SIG-M5 treated with dmso at 0.1 percent for 504 hours (cell line): ENCODE measurements around the gene ALG10.
"Not testable (repeated sequence)": the region's sequence is repeated elsewhere in the genome, so short reads cannot be mapped to it uniquely, and the experiment has no call there.

ENCODE experiments used
- DNase-seq: peaks from one replicate; lab custom pipeline; 2025; ENCODE audit not compliant: unreplicated experiment; lab: John Stamatoyannopoulos, UW

The ALG10 gene

GRCh38 chr12:34022079-34022830, at the start of gene ALG10:
Gene ALG10, plus strand, starts transcription at chr12:34022496. Its CDS starts 104 bp downstream, at chr12:34022600.
- DNase-seq, result peak; percentile 96

GRCh38 chr12:33972884-33973283, 49.4 kb upstream of the ALG10 start:
- not testable (repeated sequence) for DNase-seq

- no peak for DNase-seq
These were observed 44.4 kb upstream of the ALG10 start for GRCh38 chr12:33977887-33978286.

GRCh38 chr12:33988197-33988805, 34.0 kb upstream of the ALG10 start:
- DNase-seq, result no peak

GRCh38 chr12:33988913-33989312, 33.4 kb upstream of the ALG10 start:
- DNase-seq, result no peak

- DNase-seq, result no peak
These were observed 27.2 kb upstream of the ALG10 start for GRCh38 chr12:33994857-33995808.

GRCh38 chr12:34008835-34009234, 13.5 kb upstream of the ALG10 start:
- DNase-seq, result not testable (repeated sequence)

- DNase-seq, result no peak
These were observed 5.9 kb upstream of the ALG10 start for GRCh38 chr12:34016361-34016760.

- peak; percentile 23 for DNase-seq
These were observed 1.2 kb upstream of the ALG10 start for GRCh38 chr12:34021071-34021470.

- not testable (repeated sequence) for DNase-seq
These were observed 5.4 kb downstream of the ALG10 start for GRCh38 chr12:34027661-34028060.

GRCh38 chr12:34030591-34030990, 8.3 kb downstream of the ALG10 start:
- no peak for DNase-seq

GRCh38 chr12:34033628-34034296, 11.5 kb downstream of the ALG10 start:
- peak; percentile 19 for DNase-seq

- peak; percentile 24 for DNase-seq
These were observed 16.1 kb downstream of the ALG10 start for GRCh38 chr12:34038357-34038756.

- no peak for DNase-seq
These were observed 24.3 kb downstream of the ALG10 start for GRCh38 chr12:34046570-34046969.

GRCh38 chr12:34047855-34048254, 25.6 kb downstream of the ALG10 start:
- DNase-seq, result not testable (repeated sequence)

- no peak for DNase-seq
These were observed 26.4 kb downstream of the ALG10 start for GRCh38 chr12:34048714-34049113.

GRCh38 chr12:34051486-34051885, 29.2 kb downstream of the ALG10 start:
- no peak for DNase-seq

GRCh38 chr12:34054938-34055337, 32.6 kb downstream of the ALG10 start:
- DNase-seq, result no peak
